Loucy (cell line): ENCODE measurements around the gene TMEM190.
A peak's percentile ranks its signal among the peaks of the same experiment; 100 is the strongest.

Experiments used
- H2AFZ ChIP-seq: fragments of 200-600 bp; sonication (generic); 2 replicates; pipeline ENCODE4 v1.6.0; 2016; ENCODE audit warnings: antibody characterized with exemption, mild to moderate bottlenecking, low read length, moderate library complexity
- H3F3A ChIP-seq: fragments of 200-600 bp; 2 replicates; pipeline ENCODE4 v1.6.0; 2016; ENCODE audit warnings: antibody characterized with exemption, low read depth, mild to moderate bottlenecking
- H3K27me3 ChIP-seq: fragments of 200-600 bp; sonication (generic); 2 replicates; pipeline ENCODE4 v1.6.1; 2014; ENCODE audit warnings: low read length, mild to moderate bottlenecking; ENCODE audit not compliant: insufficient read depth, poor library complexity, severe bottlenecking
- H3K36me3 ChIP-seq: fragments of 200-600 bp; sonication (generic); 2 replicates; pipeline ENCODE4 v1.6.1; 2016; ENCODE audit warnings: low read length; ENCODE audit not compliant: insufficient read depth
- H3K4me1 ChIP-seq: fragments of 200-600 bp; sonication (generic); 2 replicates; pipeline ENCODE4 v1.5.1; 2014; ENCODE audit warnings: low read length, mild to moderate bottlenecking; ENCODE audit not compliant: insufficient read depth, poor library complexity, severe bottlenecking
- H3K4me2 ChIP-seq: fragments of 200-600 bp; sonication (generic); 2 replicates; pipeline ENCODE4 v1.6.0; 2014; ENCODE audit warnings: antibody characterized with exemption, low read length, low read depth, mild to moderate bottlenecking; ENCODE audit not compliant: poor library complexity, severe bottlenecking
- H3K4me3 ChIP-seq: fragments of 200-600 bp; sonication (generic); 2 replicates; pipeline ENCODE4 v1.5.1; 2014; ENCODE audit warnings: low read length, mild to moderate bottlenecking, mixed read lengths; ENCODE audit not compliant: poor library complexity, severe bottlenecking
- H3K79me2 ChIP-seq: fragments of 200-600 bp; sonication (generic); 2 replicates; pipeline ENCODE4 v1.6.1; 2014; ENCODE audit warnings: low read length; ENCODE audit not compliant: insufficient read depth
- H3K9ac ChIP-seq: fragments of 200-600 bp; sonication (generic); 2 replicates; pipeline ENCODE4 v1.6.0; 2014; ENCODE audit warnings: mild to moderate bottlenecking, low read depth, low read length, moderate library complexity; ENCODE audit not compliant: poor library complexity, severe bottlenecking
- H3K9me2 ChIP-seq: fragments of 200-600 bp; sonication (generic); replicated peaks from 2 replicates; pipeline ENCODE4 v1.6.1; 2016; ENCODE audit warnings: low read depth, low read length, mixed read lengths
- H3K9me3 ChIP-seq: fragments of 200-600 bp; sonication (generic); 2 replicates; pipeline ENCODE4 v1.6.1; 2014; ENCODE audit warnings: mild to moderate bottlenecking, antibody characterized with exemption, low read length, low read depth; ENCODE audit not compliant: insufficient read depth
- H4K20me1 ChIP-seq: fragments of 200-600 bp; sonication (generic); 2 replicates; pipeline ENCODE4 v1.6.0; 2014; ENCODE audit warnings: antibody characterized with exemption, low read length, mild to moderate bottlenecking; ENCODE audit not compliant: insufficient read depth, poor library complexity, severe bottlenecking
- CTCF ChIP-seq: fragments of 200-600 bp; sonication (generic); conservative IDR thresholded peaks from 2 replicates; pipeline ENCODE4 v1.5.1; 2014; ENCODE audit warnings: mild to moderate bottlenecking, antibody characterized with exemption, low read length
- EZH2phosphoT487 ChIP-seq: fragments of 200-600 bp; IDR thresholded peaks from 2 replicates; pipeline ENCODE4 v1.6.1; 2018; ENCODE audit warnings: antibody characterized with exemption, mild to moderate bottlenecking, moderate library complexity, borderline replicate concordance

The TMEM190 gene

DNA sequence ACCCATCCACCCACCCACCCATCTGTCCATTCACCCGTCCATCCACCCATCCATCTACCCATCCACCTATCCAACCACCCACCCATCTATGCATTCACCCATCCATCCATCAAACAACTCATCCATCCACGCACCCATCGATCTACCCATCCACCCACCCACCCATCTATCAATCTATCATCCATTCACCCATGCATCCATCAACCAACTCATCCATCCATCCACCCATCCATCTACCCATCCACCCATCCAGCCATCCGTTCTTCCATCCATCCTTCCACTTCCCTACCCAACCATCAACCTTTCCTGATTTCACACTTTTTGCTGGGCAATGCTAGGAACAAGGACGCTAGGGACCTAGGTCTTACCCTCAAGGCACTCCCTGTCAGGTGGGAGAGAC lies 5.4 kb downstream of the TMEM190 start:
- Histone ChIP-seq H3K4me2 (peak overlapping the region; percentile 91), H3K27me3 (no peaks in the 10 kb centered on the region)
- TF ChIP-seq CTCF (no peak), EZH2phosphoT487 (no peak)

DNA sequence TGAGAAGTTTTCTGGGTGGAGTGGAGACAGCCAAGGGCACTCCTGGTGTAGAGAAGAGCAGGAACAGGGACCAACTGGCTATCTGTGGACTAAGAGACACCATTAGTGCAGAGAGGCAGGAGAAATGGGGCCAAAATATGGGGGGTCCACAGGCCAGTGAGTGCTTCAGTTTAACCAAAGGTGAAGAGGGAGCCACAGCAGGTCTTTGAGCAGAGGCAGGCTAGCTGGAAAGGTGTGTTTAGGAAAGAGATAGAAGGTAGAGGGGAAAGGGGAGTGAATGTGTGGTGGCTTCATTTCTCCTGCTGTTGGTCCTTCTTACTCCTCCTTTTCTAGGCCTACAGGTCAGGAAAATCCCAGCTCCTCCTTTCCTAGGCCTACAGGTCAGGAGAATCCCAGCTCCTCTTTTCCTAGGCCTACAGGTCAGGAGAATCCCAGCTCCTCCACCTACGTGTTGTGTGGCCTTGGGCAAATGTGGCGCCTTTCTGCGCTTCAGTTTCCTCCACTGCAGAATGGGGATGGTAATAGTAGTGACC lies 6.0 kb downstream of the TMEM190 start:
- Histone ChIP-seq H3F3A (no peaks in the 10 kb centered on the region), H3K27me3 (no peaks in the 10 kb centered on the region), H4K20me1 (peaks cover 18% of the 10 kb centered on the region), H3K36me3 (peaks cover 4% of the 10 kb centered on the region; the same call in 1 of the 2 replicates), H3K4me3 (peak overlapping the region; percentile 77), H3K79me2 (peaks cover 32% of the 10 kb centered on the region), H2AFZ (no peak overlapping the region), H3K9me3 (no peaks in the 10 kb centered on the region), H3K9ac (peak overlapping the region; percentile 84), H3K4me1 (peaks cover 31% of the 10 kb centered on the region), H3K9me2 (no peaks in the 10 kb centered on the region), H3K4me2 (peak overlapping the region; percentile 91)
- TF ChIP-seq CTCF, result no peak
- TF ChIP-seq EZH2phosphoT487, result no peak

More for the DNA sequence above, 5.4 kb downstream of the TMEM190 start:
- Histone ChIP-seq H3K9me3 (no peaks in the 10 kb centered on the region), H3K4me1 (peaks cover 25% of the 10 kb centered on the region), H3K36me3 (no peaks in the 10 kb centered on the region), H3K9ac (no peak overlapping the region), H3K4me3 (no peak overlapping the region), H2AFZ (no peak overlapping the region), H3K9me2 (no peaks in the 10 kb centered on the region), H3K79me2 (peaks cover 27% of the 10 kb centered on the region), H3F3A (no peaks in the 10 kb centered on the region), H4K20me1 (peaks cover 12% of the 10 kb centered on the region)

GRCh38 chr19:55383279-55384130 lies 6.9 kb downstream of the TMEM190 start:
- H2AFZ ChIP-seq, result peak overlapping the region; percentile 82
- H4K20me1 ChIP-seq, result peaks cover 27% of the 10 kb centered on the region
- no peak for TF ChIP-seq CTCF
- no peak for TF ChIP-seq EZH2phosphoT487

More at GRCh38 chr19:55383279-55384130, 6.9 kb downstream of the TMEM190 start:
- peak overlapping the region; percentile 91 for H3K4me2 ChIP-seq
- H3F3A ChIP-seq, result no peaks in the 10 kb centered on the region
- H3K27me3 ChIP-seq, result no peaks in the 10 kb centered on the region
- H3K36me3 ChIP-seq, result peaks cover 13% of the 10 kb centered on the region; the same call in 1 of the 2 replicates
- no peaks in the 10 kb centered on the region for H3K9me3 ChIP-seq
- no peaks in the 10 kb centered on the region for H3K9me2 ChIP-seq
- H3K79me2 ChIP-seq, result peaks cover 42% of the 10 kb centered on the region
- H3K9ac ChIP-seq, result peak overlapping the region; percentile 84
- peak overlapping the region; percentile 100 for H3K4me3 ChIP-seq
- H3K4me1 ChIP-seq, result peaks cover 40% of the 10 kb centered on the region
